Tongue (tissue), 2 donors: ENCODE data around the gene FLT3. TPM values are rescaled to one million over a fixed set of nuclear protein-coding genes. Genes with fewer than 3 reads are reported as not detected.
A peak's percentile ranks its signal among the peaks of the same experiment; 100 is the strongest.

Experiments
- DNase-seq: peaks from one replicate; pipeline ENCODE4 v3.0.0-alpha.2; 2015
- total RNA-seq: library from RNA; depleted of rRNA; stranded (reverse); fragments of >200 nt; gene quantifications from one replicate; pipeline ENCODE4 v1.2.3, GENCODE V29; 2014

Gene FLT3
- total RNA-seq, 1 donor from 2014 or later = 0.62 TPM

DNA sequence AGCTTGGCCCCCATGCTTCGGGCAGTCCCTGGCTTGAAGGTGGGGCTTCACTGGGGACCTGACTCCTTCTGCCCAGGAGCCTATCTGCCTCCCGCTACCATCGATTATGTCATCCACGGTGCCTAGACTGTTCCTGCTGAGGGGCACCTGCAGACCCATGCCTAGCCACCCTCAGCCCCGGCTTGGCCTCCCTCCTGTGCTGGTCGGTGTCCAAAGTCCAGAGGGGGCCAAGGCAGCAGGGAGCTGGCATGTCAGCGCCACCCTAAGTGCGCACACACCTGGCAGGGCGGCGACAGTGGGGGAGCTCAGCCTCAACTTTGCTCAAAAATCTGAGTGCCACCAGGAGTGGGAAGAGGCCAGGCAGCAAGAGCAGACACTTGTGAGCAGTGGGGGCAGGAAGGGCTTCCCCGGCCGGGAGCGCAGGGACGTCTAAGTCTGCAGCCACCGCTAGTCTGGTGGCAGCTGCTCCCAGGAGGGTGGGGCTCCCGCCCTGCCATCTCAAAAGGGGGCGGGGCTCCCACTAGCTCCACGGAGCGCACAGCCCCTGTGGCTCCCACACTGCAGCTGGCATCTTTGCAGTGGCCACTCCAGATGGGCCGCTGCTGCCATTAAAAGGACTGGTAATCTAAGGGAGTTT is 98.4 kb downstream of the FLT3 start:
- DNase-seq = no peak

DNA sequence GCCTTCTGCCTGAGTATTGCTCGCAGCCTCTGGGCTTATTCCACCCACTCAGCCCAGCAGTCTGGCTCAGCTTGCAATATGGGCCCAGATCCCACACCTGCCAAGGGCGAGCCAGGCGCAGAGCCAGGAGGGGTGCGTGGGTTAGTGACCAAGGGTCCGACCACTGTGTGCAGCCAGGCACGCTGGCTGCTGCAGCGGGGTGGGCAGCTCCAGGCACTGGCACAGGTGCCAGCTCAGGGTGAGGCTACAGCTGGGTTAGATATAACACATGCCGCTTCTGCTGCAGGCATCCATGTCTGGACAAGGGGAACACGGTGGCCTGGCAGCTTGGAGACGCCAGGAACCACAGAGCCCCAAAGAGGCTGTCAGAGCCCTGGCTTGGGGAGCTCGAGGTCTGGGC is 99.3 kb downstream of the FLT3 start:
- DNase-seq = no peak

DNA sequence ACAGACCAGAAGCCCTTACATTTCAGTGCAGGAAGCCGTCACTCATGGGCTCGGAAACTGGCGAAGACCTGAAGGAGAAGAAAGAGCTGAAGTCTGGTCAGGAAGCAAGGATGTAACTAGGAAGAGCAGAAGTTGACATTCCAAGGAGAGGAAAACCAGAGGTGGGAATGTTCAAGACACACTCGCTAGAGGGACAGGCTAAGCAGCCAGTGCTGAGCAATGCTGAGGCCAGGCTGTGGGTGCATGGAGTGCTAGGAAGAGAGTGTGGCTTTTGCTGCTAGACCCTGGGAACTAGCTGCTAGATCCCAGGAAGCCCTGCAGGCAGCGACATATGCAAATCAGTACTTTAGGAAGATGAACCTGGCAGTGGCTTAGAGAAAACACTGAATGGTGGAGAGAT is 99.8 kb downstream of the FLT3 start:
- no peak for DNase-seq

DNA sequence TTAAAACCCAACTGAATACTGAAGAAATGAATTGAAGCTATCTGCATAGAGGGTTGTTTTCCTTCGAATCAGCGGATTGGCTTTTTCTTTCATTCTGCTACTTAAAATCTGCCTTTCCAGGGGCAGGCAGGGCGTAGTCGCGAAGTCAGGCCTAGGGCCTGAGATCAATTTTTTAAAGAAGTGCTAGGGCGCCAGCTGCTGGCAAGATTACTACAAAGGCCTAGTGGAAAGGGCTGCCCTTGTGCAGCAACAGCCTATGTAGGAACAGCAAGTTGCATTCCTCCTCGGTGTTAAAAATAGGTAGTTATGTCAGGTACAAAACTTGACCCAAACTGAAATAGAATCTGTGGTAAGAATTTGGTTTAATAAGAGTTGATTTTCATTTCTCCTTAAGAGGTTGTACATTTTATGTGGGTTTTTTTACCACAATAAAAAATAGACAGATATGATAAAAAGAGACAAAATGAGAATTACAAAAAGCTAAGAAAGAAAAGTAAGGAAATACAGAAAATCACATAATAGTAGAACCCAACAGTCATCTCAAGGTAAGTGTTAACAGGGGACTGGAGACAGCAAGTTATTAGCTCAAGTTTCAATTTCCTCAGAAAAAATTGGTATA is 102.4 kb downstream of the FLT3 start:
- DNase-seq = peak; percentile 62

DNA sequence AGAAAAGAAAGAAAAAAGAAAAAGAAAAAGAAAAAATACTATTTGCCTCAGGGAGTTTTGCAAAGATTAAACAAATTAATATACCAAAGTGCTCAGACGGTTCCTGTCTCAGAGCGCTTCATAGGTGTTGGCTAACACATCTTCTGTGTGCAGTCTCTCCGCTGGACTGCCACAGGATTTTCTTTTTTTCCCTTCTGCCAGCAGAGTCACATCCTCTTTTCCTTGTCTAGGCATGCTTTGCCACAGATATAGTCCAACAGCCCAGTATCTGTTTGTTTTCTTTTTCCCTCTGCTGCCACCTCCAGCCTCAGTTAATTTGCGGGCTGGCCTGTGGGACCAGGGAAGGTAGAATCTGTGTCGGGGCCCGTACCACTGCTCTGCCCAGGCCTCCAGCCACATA is 108.5 kb downstream of the FLT3 start:
- no peak for DNase-seq

DNA sequence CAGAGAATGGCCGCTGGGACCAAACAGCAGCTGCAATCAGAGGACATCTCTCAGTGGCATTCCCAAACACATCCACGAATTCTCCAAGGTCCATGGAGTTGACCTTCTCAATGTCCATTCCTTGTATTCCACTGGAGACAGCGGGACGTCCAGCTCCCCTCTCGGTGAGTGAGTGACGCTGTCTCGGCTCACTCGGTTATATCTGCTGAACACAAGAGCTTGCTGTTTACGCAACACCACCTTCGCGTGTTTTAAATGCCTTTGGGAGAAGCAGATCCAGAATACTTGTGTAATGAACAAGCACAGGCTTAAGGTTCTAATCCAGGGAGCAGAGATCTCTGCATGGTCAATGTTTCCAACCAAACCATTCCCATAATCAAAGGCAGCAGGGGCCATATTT is 111.9 kb downstream of the FLT3 start, which contains the start of gene URAD:
URAD (minus strand) TSS at position 174 of the 400 bp plus-strand sequence; CDS start at position 118, 56 bp downstream.
- DNase-seq = no peak

DNA sequence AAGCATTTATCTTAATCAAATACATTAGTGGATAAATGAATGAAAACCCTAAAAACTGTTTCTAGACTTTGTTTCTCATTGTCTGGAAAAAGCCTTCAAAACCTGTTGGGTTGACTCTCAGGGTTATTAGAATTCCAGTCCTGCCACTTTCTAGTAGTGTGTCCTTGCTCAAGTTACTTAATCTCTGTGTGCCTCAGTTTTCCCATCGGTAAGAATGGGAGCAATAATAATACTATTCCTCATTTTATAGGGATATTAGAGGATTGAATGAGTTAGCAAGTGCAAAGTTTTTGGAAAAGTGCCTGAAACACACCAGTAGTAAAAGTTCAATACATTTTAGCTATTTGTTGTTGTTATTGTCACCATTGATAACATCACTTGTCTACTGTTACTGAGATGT is 114.8 kb downstream of the FLT3 start:
- DNase-seq = no peak

DNA sequence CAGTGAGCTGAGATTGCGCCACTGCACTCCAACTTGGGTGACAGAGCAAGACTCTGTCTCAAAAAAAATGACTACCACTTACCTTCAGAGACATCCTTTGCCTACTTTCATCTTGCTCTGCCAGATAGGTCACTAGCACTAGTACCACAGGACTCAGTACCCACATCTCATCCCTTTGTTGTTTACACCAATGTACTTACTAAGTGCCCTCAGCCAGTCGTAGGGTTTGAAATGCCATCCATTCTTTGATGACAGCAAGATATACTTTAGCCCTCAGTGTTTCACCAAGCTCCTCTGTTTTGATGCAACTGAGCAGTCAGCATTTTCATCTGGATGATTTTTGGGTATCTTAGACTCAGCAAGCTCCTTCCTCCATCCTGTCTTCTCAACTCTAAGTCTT is 118.0 kb downstream of the FLT3 start:
- no peak for DNase-seq

DNA sequence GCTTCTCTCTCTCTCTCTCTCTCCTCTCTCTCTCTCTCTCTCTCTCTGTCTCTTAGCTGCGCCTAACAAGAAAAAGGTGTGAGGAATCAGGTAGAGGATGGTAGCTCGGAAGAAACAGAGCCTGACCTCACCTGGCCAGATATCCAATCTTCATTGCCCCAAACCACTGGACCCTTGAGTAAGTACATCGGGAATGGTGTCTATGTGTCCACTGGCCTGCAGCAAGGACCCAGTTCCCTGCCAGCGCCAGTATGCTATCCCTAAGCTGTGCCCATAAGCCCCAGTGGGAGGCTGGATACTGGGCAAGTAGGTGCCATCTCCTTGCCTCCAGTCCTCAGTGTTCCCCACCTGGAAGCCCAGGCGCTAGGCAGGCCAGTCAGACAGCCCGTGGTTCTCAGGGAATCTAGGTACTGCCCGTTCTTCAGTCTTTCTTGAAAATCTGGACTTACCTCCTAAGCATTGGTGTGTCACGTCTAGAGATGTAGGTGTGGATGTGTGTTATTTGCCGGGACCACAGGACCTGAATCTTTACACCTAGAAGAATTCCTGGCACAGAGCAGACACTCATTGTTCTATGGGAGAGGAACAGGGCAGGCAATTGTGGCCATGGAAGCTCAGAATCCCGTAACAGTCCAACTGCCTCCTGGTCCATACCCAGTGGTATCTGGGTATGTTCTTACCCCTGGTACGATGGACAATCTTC is 119.2 kb downstream of the FLT3 start:
- DNase-seq = no peak

DNA sequence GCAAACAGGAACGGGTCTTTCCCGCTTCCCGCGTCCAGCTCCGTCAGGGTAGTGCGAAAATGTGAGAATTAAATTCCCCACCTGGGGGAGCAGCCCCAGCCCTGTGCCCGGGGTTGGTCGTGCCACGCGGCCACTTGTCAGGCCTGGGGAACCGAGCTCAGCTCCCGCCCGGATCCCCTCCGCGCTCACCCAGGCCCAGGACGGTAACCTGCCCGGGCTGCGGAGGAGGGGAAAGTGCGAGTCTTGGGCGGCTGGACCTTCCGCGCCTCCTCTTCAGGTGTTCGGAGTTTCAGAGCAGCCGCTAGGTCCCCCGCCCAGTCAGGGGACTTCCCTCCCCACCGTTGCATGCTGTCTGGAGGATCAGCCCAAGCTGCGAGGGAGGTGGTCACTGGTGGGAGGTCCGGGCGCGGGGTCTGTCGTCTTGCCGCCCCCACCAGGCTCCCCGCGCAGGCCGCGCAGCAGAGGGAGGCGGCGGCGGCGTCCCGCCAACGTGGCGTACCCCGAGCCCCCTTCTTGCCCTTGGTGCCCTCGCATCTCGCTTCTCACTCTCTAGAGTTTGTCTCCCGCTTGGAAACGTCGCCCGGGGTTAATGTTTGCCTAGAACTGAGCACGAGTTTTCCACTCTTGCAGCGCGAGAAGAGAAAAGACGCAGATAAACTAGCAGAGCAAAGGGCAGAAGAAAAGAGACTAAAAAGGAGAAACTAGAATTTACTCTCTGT is 119.9 kb downstream of the FLT3 start:
- DNase-seq = no peak

DNA sequence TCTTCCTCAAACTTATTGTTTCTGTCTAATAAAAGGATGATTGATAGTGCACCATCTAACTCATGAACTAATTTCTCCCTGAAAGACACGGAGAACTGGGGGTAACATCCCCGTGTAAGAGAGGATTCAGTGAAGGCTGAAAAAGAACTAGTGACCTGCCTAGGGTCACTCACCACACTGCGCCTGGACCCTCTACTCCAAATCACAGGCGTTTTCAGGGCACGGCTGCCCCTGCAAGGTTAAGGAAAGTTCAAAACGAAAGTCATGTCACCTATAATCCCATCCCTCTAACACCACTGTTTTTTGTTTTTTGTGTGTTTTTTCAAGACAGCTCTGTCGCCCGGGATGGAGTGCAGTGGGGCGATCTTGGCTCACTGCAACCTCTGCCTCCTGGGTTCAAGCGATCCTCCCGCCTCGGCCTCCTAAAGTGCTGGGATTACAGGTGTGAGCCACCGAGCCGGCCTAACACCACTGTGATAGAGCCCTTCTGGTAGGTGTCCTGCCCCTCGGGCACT is 120.6 kb downstream of the FLT3 start:
- no peak for DNase-seq

DNA sequence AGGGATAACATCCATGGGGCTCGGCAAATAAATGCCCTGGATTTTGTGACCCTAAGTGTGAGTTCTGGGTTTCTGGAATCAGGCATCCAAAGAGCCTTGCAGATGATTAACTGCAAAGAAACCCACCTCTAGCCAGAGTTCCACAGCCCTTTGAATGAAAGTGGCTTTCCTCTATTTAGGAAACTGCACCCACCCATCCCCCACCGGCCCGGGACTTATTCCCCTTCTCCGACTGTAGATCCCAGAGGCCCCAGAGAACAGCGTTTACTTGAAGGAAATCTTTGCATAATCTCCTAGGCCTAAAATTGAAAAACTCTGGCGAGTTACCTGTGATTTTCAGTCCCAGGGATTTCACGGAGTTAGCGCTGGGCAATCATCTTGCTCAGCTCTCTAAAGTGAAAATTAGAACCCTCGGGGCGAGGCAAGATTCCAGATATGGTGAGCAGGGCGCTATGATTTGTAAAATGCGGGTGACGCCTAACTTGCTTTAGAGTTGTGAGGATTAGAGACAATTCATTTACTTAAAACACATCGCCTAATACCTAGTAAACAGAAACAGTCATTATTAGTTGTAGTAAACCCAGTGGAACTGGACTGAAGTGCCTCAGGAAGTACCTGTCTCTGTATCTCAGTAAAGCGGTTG is 121.3 kb downstream of the FLT3 start:
- no peak for DNase-seq

DNA sequence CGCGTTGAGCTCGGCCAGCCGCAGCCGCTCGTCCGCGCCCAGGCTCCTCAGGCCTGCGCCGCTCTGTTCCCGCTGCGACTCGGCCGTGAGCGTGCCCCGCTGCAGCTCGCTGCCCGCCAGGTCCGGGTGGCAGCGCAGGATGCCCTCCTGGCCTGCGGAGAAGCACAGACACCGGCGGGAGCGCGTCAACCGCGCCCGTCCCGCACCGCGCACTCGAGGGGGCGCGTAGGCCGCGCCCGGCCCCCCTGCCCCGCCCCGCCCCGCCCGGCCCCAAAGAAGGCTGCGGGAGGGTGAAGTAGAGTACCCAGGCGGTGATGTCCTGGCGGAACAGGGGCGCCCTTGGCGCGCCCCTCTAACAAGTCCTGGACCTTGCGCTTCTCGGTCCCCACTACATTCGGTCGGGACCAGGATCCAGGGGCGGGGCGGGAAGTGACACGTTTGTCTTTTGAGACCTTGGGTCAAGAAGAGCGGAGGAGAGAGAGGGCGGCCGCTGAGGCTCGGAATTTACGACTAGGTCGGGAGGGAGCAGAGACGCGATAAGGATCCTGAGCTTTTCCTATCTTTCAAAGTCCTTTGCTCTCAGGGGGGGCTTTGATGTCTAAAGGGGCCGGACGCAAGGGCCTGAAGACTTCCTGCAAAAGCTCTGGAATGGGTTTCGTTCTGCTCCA is 121.9 kb downstream of the FLT3 start:
- DNase-seq = no peak

DNA sequence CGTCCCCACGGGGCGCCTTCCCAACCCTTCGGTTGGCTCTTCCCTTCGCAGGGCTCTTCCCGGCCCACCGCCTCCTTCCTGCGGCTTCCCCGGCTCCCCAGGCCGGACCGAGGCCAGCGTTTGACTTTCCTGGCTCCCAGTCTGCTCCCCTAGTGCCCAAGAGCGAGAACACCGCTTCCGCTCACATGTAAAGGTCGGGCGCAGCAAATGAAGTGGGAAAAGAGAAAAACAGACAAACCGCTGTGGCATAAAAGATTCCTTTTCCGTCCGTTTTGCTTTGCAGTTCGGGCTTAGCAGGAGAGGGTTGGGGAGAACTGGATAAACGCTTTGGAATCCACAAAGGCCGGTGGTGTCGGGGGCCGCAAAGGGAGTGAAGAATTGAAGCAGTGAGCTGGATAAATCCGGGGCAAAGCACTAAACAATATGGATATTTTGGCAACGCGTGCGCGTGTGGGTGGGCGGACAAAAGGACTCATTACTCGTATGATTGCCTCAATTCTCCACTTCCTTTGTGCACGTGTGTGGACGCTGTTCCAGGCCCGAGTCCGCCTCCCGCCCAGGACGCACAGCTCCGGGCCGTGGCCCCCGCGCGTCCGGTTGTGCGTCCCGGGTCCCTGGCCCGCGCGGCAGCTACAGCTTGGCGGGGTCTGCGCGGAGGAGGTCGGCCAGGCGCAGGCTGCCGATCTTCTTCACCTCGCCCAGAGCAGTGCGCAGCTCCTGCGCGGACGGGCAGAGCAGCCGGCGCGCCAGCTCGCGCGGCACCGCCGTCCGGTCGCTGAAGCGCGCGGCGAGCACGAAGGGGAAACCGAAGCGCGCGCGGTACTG is 122.7 kb downstream of the FLT3 start:
- DNase-seq = no peak

DNA sequence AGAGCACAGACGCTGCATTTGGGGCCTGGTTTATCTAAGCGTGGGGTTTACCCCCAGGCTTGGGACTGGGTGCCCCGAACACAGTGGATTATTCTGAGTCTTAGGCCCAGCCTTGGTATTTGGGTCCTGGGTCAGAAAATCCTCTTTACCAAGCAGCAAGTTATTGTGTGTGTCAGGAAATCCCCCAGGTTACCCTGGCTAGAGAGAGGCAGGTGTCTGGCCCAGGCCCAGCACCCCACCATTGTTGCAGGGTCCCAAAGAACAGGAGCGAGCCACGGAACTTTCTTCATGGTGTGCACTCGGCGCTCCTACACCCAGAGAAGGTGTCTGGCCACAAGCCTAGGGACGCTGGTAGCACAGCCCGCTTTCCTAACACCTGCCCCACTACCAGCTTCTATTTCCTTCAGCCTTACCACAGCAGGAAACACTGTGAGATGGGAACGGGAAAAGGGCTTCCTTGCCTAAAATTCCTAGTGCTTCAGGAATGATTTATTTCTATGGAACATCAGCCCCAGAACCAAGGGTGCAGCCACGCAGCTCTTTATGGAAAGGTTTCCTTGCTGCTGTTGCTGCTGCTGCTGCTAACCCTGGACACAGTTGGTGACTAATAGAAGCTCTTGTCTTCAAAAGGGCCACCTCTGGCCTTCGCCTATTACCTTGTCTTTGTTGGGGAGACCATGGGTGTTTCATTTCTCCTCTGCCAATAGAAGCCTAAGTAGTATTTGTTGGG is 123.8 kb downstream of the FLT3 start:
- no peak for DNase-seq

DNA sequence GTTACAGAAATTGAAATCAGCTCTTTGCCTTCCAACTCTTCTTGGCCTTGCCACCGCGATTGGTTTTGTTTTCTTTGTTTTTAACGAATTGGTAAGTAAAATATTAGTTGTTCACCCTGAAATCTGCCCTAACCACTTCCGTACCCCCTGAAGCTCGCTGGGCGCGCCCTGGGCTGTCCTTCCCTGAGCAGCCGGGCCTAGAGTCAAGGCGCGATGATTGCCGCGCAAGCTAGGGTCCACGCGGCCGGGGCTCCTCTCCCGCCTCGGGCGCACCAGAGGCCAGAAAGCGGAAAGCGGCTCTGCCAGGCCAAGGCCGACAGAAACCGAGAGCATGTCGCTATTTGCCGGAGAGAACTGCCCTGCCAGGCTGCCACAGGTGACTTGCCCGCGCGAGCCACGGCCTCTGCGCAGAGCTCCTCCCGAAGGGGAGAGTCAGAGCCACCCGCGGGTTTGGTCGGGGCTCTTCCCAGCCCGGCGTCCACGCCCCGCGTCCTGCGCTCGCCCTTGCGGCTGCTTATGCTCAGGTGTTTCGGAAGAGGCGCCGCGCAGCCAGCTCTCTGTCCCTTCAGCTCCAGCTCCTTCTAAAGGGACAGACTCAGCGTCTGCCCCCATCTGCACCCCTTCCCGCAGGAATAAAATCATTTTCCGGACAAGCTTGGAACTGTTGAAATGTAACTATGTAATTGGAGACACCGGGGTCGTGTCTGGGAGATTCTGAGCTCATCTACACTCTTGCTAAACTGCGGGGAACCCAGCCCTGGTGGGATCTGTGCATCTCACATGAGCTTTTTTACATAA is 124.6 kb downstream of the FLT3 start:
- DNase-seq = no peak

DNA sequence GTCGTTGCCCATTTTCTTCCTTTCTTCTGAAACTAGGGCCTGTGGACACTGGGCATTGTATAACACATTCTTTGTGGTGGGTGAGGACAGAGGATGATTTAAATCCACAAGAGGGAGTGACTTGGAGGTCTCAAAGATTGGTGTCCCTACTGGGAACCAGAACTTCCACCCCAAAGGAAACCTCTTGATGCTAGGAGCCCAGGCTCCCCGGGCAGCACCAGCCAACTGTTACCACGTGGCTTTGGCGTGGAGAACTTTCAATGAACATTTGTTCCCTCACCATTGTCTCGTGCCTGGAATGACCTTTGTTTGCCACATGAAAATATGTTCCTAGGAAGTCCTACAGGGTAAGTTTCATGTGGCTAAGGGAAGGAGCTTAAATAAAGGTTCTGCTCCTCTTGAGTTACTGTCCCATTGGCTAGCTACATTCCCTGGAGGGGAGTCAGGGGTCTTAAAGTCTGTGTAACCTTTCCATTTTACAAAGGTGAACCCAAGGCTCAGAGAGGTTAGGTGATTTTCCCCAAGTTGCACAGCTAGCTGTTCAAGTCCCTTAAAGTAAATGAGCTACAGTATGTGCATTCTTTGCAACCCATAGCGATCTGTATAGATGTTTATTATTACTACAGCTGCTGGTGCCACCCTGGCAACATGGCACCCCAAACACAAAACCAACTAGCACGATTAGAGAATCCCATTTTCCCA is 126.3 kb downstream of the FLT3 start:
- DNase-seq = no peak

DNA sequence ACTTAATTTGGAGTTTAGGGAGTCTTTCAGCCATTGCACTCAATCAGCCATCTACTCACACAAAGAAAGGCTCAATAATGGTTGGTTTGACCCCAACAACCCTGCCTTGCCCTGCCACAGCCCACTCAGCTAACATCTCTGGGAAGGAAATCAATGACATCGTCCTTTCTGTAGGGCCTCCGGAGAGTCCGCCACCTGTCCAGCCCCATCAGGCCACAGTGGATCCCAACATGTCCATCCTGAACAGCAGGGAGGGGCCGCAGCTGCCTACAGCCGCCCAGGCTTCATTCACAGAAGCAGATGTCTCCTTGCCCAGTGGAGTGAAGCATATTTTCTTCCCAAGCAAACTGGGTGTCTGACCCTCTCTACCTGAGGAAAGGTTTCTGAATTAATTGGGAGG is 127.1 kb downstream of the FLT3 start:
- DNase-seq = no peak

DNA sequence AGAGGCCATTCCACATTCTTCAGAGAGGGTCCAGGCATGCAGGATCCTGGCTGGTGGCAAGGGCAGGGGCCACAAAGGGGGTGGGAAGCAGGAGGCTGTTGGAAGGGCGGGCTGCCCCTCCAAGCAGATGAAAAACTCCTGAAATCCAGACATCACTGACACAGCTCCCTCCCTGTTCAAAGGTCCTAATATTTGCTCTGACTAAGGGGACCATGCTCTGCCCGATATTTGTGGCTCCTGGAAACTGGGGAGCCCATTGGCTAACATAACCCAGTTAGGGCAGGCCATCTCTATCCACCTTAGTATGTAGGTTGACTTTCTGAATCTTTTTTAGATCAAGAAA is 127.9 kb downstream of the FLT3 start:
- no peak for DNase-seq
